ENCODE results near the gene DAGLA. TPM values are rescaled to one million over a fixed set of nuclear protein-coding genes. Genes with fewer than 3 reads are reported as not detected.
A peak's percentile ranks its signal among the peaks of the same experiment; 100 is the strongest.

DAGLA gene
- total RNA-seq, 4 donors from 2014 or later, result 1.1 to 5.4 (median 3.0) TPM

DNA sequence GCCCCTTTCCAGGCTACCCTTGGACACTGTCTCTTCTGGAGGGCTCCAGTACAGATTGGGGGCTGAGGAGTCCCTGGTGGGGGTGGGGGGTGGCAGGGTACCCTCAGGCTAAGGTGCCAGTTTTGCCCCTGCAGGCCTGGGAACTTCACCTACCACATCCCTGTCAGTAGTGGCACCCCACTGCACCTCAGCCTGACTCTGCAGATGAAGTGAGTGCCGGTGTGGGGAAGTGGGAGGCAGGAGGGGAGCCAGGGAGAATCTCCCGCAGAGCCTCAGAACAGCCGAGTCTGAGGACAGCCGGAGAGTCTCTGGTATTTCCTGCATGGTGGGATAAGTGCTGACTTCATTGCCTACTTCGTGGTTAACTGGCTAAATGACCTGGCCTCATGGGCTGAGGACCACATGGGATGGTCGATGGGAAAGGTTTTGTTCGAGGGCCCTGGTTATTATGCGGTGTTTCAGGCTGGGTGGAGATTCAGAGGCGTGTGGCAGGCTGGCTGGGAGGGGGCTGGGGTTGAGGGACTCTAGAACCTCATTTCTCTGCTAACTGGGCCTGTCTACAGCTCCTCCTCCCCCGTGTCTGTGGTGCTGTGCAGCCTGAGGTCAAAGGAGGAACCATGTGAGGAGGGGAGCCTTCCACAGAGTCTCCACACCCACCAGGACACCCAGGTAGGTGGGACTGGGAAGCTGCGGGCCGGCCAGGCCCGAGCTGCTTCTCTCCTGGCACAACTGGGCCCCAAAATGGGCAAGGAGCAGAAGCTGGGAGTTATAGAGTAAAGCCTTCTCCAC is 103.7 kb downstream of the DAGLA start:
- no peaks in the 10 kb centered on the region for H3K27me3 ChIP-seq
- peaks cover 0 to 96% (median 0%) of the 10 kb centered on the region in 3 donors for H3K36me3 ChIP-seq
- no peak overlapping the region for H3K4me3 ChIP-seq
- no peaks in the 10 kb centered on the region for H3K9me3 ChIP-seq
- no peak for DNase-seq (ENCODE audit: low spot score in 2 of 2)
- no peak overlapping the region for H3K27ac ChIP-seq
- WGBS, 2 donors, result 53 to 61% methylated on average over 10 to 13 of the region's 13 CpGs
- no peak for TF ChIP-seq POLR2A (IDR thresholded peaks at IDR 0.05)
- TF ChIP-seq, protein P1, sequence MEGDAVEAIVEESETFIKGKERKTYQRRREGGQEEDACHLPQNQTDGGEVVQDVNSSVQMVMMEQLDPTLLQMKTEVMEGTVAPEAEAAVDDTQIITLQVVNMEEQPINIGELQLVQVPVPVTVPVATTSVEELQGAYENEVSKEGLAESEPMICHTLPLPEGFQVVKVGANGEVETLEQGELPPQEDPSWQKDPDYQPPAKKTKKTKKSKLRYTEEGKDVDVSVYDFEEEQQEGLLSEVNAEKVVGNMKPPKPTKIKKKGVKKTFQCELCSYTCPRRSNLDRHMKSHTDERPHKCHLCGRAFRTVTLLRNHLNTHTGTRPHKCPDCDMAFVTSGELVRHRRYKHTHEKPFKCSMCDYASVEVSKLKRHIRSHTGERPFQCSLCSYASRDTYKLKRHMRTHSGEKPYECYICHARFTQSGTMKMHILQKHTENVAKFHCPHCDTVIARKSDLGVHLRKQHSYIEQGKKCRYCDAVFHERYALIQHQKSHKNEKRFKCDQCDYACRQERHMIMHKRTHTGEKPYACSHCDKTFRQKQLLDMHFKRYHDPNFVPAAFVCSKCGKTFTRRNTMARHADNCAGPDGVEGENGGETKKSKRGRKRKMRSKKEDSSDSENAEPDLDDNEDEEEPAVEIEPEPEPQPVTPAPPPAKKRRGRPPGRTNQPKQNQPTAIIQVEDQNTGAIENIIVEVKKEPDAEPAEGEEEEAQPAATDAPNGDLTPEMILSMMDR (IDR thresholded peaks at IDR 0.05), result no peak
- TF ChIP-seq EP300 (IDR thresholded peaks at IDR 0.05), result no peak
- H3K4me1 ChIP-seq, result peaks cover 0 to 12% (median 0%) of the 10 kb centered on the region in 4 donors

DNA sequence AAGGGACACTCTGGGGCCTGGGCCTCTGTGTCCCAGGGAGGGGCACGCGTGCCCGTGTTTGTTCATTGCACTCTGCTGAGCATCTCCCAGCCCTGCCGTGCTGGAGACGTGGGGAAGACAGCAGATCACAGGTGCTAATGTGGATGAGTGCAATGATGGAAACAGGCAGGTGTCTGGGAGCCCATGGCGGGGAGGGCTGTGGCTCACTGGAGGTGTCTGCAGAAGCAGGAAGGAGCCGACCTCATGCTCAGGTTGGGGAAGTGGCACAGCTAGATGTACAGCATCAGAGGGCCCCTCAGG is 104.3 kb downstream of the DAGLA start:
- no peak overlapping the region for H3K27ac ChIP-seq
- no peak for DNase-seq (ENCODE audit: low spot score in 2 of 2)
- H3K9me3 ChIP-seq, result no peaks in the 10 kb centered on the region
- peaks cover 0 to 96% (median 5%) of the 10 kb centered on the region in 3 donors for H3K36me3 ChIP-seq
- H3K27me3 ChIP-seq, result no peaks in the 10 kb centered on the region
- H3K4me1 ChIP-seq, result peaks cover 0 to 18% (median 0%) of the 10 kb centered on the region in 4 donors
- no peak overlapping the region for H3K4me3 ChIP-seq
- TF ChIP-seq, protein P1 (IDR thresholded peaks at IDR 0.05), result no peak
- no peak for TF ChIP-seq EP300 (IDR thresholded peaks at IDR 0.05)
- no peak for TF ChIP-seq POLR2A (IDR thresholded peaks at IDR 0.05)
- 77 to 87% methylated on average over 7 of the region's 7 CpGs for WGBS, 2 donors

DNA sequence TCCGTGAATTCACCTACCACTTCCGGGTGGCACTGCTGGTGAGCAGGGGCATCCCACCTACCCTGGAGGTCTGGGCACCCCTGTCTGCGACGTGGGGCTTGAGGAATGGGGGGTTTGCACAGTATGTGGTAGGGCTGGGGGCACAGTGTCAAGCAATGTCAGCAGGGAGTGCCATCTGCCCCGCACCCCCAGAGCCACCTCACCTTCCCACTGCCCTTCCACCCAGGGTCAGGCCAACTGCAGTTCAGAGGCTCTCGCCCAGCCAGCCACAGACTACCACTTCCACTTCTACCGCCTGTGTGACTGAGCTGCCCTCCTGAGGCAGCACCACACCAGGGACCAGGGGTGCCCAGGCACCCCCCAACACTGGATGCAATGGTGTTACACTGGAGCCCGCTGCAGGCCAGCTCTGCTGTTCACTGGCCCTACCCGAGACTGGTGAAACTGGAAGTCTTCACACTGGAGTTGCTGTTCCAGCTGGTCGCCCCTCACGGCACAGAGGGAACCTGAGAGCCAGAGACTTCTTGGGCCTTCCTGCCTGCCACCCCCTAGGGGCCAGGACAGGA is 105.7 kb downstream of the DAGLA start:
- TF ChIP-seq, protein P1 (IDR thresholded peaks at IDR 0.05), result no peak
- TF ChIP-seq POLR2A (IDR thresholded peaks at IDR 0.05) (no peak), EP300 (IDR thresholded peaks at IDR 0.05) (no peak)
- H3K4me1 ChIP-seq, result peaks cover 0 to 31% (median 2%) of the 10 kb centered on the region in 4 donors
- no peaks in the 10 kb centered on the region for H3K27me3 ChIP-seq
- H3K36me3 ChIP-seq, result peaks cover 0 to 95% (median 8%) of the 10 kb centered on the region in 3 donors
- H3K27ac ChIP-seq, result no peak overlapping the region
- 81 to 89% methylated on average over 6 to 10 of the region's 11 CpGs for WGBS, 2 donors
- H3K9me3 ChIP-seq, result no peaks in the 10 kb centered on the region
- DNase-seq (ENCODE audit: low spot score in 2 of 2), result no peak
- no peak overlapping the region for H3K4me3 ChIP-seq

DNA sequence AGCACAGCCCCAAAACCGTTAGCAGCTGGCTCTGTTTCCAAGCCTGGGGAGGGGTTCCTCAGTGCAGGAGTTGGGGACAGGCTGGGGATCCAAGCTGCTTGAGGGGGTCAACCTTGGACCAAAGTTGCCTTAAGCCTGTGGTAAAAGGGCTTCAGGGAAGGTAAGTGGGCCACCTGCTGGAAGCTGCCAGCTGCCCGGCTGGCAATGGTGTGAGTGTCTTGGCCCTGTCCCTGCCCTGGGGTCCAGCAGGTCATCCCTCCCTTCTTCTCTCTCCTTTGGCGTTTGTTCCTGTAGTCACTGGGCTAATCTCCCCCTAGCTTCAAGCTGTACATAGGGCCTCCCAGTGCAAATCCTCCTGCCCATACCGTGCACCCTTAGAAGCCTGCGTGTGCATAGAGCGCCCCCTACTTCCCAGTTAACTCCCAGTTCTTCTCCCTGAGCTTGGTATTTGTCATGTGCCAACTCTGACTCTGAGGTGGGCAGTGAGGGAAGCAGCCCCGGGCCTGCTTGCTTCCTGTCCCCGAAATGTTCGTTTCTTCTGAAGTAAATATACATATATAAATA is 107.8 kb downstream of the DAGLA start:
- Histone ChIP-seq H3K36me3 (peaks cover 0 to 76% (median 8%) of the 10 kb centered on the region in 3 donors), H3K9me3 (no peaks in the 10 kb centered on the region), H3K27ac (peak overlapping the region in 1 of 4 donors; percentile 100), H3K4me1 (peaks cover 0 to 42% (median 12%) of the 10 kb centered on the region in 4 donors), H3K27me3 (no peaks in the 10 kb centered on the region), H3K4me3 (no peak overlapping the region)
- TF ChIP-seq, protein P1 (IDR thresholded peaks at IDR 0.05), result peak in 4 of 5 experiments; percentile 23 to 50 (median 27)
- TF ChIP-seq POLR2A (IDR thresholded peaks at IDR 0.05) (no peak), EP300 (IDR thresholded peaks at IDR 0.05) (no peak)
- no peak for DNase-seq (ENCODE audit: low spot score in 2 of 2)
- 49 to 54% methylated on average over 8 to 9 of the region's 9 CpGs for whole genome bisulfite sequencing, 2 donors

Measured in tibial nerve (tissue), 4 donors.